IPS-15b (cell line): ENCODE measurements around the gene PRLH.

Source experiments
- H3K27me3 ChIP-seq: one replicate; pipeline ENCODE4 v1.6.1; 2013; ENCODE audit warnings: low read length; ENCODE audit not compliant: control insufficient read depth, insufficient read depth
- H3K36me3 ChIP-seq: one replicate; pipeline ENCODE4 v1.6.1; 2013; ENCODE audit warnings: low read length; ENCODE audit not compliant: control insufficient read depth, insufficient read depth
- H3K4me1 ChIP-seq: one replicate; pipeline ENCODE4 v1.6.1; 2013; ENCODE audit warnings: mild to moderate bottlenecking, low read length; ENCODE audit not compliant: control insufficient read depth, insufficient read depth
- H3K4me3 ChIP-seq: one replicate; pipeline ENCODE4 v1.5.1; 2013; ENCODE audit warnings: low read depth, low read length
- H3K9ac ChIP-seq: one replicate; pipeline ENCODE4 v1.6.1; 2013; ENCODE audit warnings: low read depth, mild to moderate bottlenecking, low read length
- H3K9me3 ChIP-seq: one replicate; pipeline ENCODE4 v1.6.1; 2013; ENCODE audit warnings: mild to moderate bottlenecking, low read length; ENCODE audit not compliant: control insufficient read depth, insufficient read depth

PRLH gene, protein sequence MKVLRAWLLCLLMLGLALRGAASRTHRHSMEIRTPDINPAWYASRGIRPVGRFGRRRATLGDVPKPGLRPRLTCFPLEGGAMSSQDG

GRCh38 chr2:237566401-237567235 lies at the start of gene PRLH:
TSS of gene PRLH (plus strand) at chr2:237566574. CDS start at chr2:237566574, 0 bp downstream.
- H3K4me3 ChIP-seq, result no peak within 1 kb of the TSS
- H3K27me3 ChIP-seq, result no peaks in the 10 kb centered on the region
- H3K9me3 ChIP-seq, result no peaks in the 10 kb centered on the region
- H3K36me3 ChIP-seq, result no peaks in the 10 kb centered on the region
- H3K4me1 ChIP-seq, result no peaks in the 10 kb centered on the region
- no peak within 1 kb of the TSS for H3K9ac ChIP-seq

- peaks cover 3% of the 10 kb centered on the region for H3K36me3 ChIP-seq
- H3K4me1 ChIP-seq, result no peaks in the 10 kb centered on the region
- no peaks in the 10 kb centered on the region for H3K9me3 ChIP-seq
- H3K4me3 ChIP-seq, result no peak overlapping the region
- H3K9ac ChIP-seq, result no peak overlapping the region
- H3K27me3 ChIP-seq, result no peaks in the 10 kb centered on the region
Measured at GRCh38 chr2:237517163-237517562, 49.2 kb upstream of the PRLH start.

GRCh38 chr2:237517990-237518389 lies 48.4 kb upstream of the PRLH start:
- H3K4me3 ChIP-seq, result no peak overlapping the region
- H3K36me3 ChIP-seq, result peaks cover 3% of the 10 kb centered on the region
- no peaks in the 10 kb centered on the region for H3K27me3 ChIP-seq
- H3K4me1 ChIP-seq, result no peaks in the 10 kb centered on the region
- no peak overlapping the region for H3K9ac ChIP-seq
- H3K9me3 ChIP-seq, result no peaks in the 10 kb centered on the region

- Histone ChIP-seq H3K4me3 (no peak overlapping the region), H3K36me3 (peaks cover 3% of the 10 kb centered on the region), H3K4me1 (no peaks in the 10 kb centered on the region), H3K9me3 (no peaks in the 10 kb centered on the region), H3K27me3 (no peaks in the 10 kb centered on the region), H3K9ac (no peak overlapping the region)
Measured at GRCh38 chr2:237519506-237520245, 46.7 kb upstream of the PRLH start.

- Histone ChIP-seq H3K27me3 (no peaks in the 10 kb centered on the region), H3K9me3 (no peaks in the 10 kb centered on the region), H3K36me3 (peaks cover 3% of the 10 kb centered on the region), H3K4me1 (no peaks in the 10 kb centered on the region), H3K4me3 (no peak overlapping the region), H3K9ac (no peak overlapping the region)
Measured at GRCh38 chr2:237520290-237520689, 46.1 kb upstream of the PRLH start.

GRCh38 chr2:237524631-237525030 lies 41.7 kb upstream of the PRLH start:
- Histone ChIP-seq H3K36me3 (peaks cover 6% of the 10 kb centered on the region), H3K27me3 (no peaks in the 10 kb centered on the region), H3K4me1 (no peaks in the 10 kb centered on the region), H3K4me3 (no peak overlapping the region), H3K9me3 (no peaks in the 10 kb centered on the region), H3K9ac (no peak overlapping the region)

DNA sequence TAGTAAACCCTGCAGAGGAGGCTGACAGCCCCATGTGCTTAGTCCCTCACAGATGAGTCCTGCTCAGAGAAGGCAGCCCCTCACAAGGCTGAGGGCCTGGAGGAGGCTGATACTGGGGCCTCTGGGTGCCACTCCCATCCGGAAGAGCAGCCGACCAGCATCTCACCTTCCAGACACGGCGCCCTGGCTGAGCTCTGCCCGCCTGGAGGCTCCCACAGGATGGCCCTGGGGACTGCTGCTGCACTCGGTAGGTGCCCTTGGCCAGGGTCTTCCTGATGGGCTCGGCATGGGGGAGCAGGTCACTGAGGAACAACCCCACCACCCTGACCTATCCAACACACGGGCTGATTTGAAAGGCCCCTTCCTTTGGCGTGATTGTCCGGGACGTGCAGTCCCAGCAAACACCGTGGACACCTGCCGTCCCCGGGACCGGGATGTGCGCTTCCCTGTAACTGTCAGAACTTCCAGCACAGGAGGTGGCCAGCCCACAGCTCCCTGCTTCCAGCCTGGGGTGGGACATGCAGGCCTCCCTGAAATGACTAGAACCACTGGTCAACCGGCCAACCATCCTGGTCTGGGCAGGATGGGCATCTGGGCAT lies 40.7 kb upstream of the PRLH start:
- Histone ChIP-seq H3K4me1 (no peaks in the 10 kb centered on the region), H3K9ac (no peak overlapping the region), H3K4me3 (no peak overlapping the region), H3K36me3 (peaks cover 3% of the 10 kb centered on the region), H3K9me3 (no peaks in the 10 kb centered on the region), H3K27me3 (no peaks in the 10 kb centered on the region)

DNA sequence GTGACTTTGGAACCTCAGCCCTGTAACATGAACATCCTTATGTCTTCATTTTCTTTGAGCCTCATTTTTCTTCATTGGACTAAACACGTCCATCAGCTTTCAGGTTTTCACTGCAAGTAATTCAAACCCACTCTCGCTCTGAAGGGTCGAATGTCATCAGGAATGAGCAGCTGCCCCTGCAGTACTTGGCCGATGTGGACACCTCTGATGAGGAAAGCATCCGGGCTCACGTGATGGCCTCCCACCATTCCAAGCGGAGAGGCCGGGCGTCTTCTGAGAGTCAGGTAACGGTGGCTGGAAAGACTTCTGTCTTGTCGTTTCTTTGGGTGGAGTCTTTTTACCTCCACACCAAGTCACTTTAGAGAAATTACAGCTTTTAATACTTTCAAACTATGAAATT lies 39.1 kb upstream of the PRLH start:
- Histone ChIP-seq H3K4me1 (no peaks in the 10 kb centered on the region), H3K9me3 (no peaks in the 10 kb centered on the region), H3K4me3 (no peak overlapping the region), H3K27me3 (no peaks in the 10 kb centered on the region), H3K9ac (no peak overlapping the region), H3K36me3 (peaks cover 3% of the 10 kb centered on the region)

DNA sequence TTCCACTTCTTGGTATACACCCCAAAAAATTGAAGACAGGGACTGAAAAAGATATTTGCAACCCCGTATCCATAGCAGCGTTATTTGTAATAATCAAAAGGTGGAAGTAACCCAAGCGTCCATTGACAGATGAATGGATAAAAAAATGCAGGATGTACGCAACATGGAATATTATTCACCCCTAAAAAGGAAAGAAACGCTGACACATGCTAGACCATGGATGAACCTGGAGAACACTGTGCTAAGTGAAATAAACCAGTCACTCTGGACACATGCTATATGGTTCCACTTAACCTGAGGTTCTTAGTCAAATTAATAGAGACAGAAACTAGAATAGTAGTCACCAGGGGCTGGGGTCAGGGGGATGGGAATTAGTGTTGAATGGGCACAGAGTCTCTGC lies 38.6 kb upstream of the PRLH start:
- Histone ChIP-seq H3K4me3 (no peak overlapping the region), H3K9me3 (no peaks in the 10 kb centered on the region), H3K9ac (no peak overlapping the region), H3K36me3 (peaks cover 3% of the 10 kb centered on the region), H3K4me1 (no peaks in the 10 kb centered on the region), H3K27me3 (no peaks in the 10 kb centered on the region)

- no peaks in the 10 kb centered on the region for H3K9me3 ChIP-seq
- no peaks in the 10 kb centered on the region for H3K27me3 ChIP-seq
- H3K9ac ChIP-seq, result no peak overlapping the region
- H3K4me1 ChIP-seq, result no peaks in the 10 kb centered on the region
- H3K4me3 ChIP-seq, result no peak overlapping the region
- H3K36me3 ChIP-seq, result peaks cover 3% of the 10 kb centered on the region
Measured at GRCh38 chr2:237529452-237530402, 36.6 kb upstream of the PRLH start.
